Endodermal cell (in vitro differentiated cells): ENCODE data around the gene FASTKD3. TPM values are rescaled to one million over a fixed set of nuclear protein-coding genes. Genes with fewer than 3 reads are reported as not detected.

Experiments used
- DNase-seq: peaks from one replicate; pipeline ENCODE4 v3.0.0-alpha.2; 2017
- H3K27ac ChIP-seq: 2 replicates; pipeline ENCODE4 v1.5.1; 2013; ENCODE audit warnings: mild to moderate bottlenecking, low read depth, low read length, moderate library complexity
- H3K27me3 ChIP-seq: 2 replicates; pipeline ENCODE4 v1.6.1; 2013; ENCODE audit warnings: mild to moderate bottlenecking, low read length, moderate library complexity; ENCODE audit not compliant: insufficient read depth, control insufficient read depth, poor library complexity, severe bottlenecking
- H3K36me3 ChIP-seq: 2 replicates; pipeline ENCODE4 v1.7.0; 2013; ENCODE audit warnings: mild to moderate bottlenecking, low read length, moderate library complexity; ENCODE audit not compliant: control insufficient read depth, insufficient read depth
- H3K4me1 ChIP-seq: one replicate; pipeline ENCODE4 v1.7.0; 2013; ENCODE audit warnings: low read length; ENCODE audit not compliant: control insufficient read depth, insufficient read depth
- H3K4me3 ChIP-seq: 2 replicates; pipeline ENCODE4 v1.5.1; 2013; ENCODE audit warnings: mild to moderate bottlenecking, low read length, moderate library complexity
- H3K9ac ChIP-seq: 2 replicates; pipeline ENCODE4 v1.6.1; 2013; ENCODE audit warnings: mild to moderate bottlenecking, low read length, moderate library complexity; ENCODE audit not compliant: poor library complexity, severe bottlenecking; ENCODE audit errors: extremely low read depth
- H3K9me3 ChIP-seq: 2 replicates; pipeline ENCODE4 v1.6.1; 2013; ENCODE audit warnings: mild to moderate bottlenecking, low read length, moderate library complexity; ENCODE audit not compliant: control insufficient read depth
- H3K27ac Mint-ChIP-seq: 2 replicates; pipeline ENCODE4 v1.8.0; 2020; ENCODE audit warnings: mixed read lengths
- H3K27me3 Mint-ChIP-seq: 2 replicates; pipeline ENCODE4 v1.8.0; 2021; ENCODE audit warnings: mild to moderate bottlenecking, mixed read lengths; ENCODE audit not compliant: insufficient read depth
- H3K36me3 Mint-ChIP-seq: 2 replicates; pipeline ENCODE4 v1.8.0; 2020; ENCODE audit warnings: low read depth, mixed read lengths
- H3K4me1 Mint-ChIP-seq: 2 replicates; pipeline ENCODE4 v1.8.0; 2020; ENCODE audit warnings: mixed read lengths
- H3K4me3 Mint-ChIP-seq: 2 replicates; pipeline ENCODE4 v1.8.0; 2020; ENCODE audit warnings: mild to moderate bottlenecking, moderate library complexity, mixed read lengths
- H3K9me3 Mint-ChIP-seq: 2 replicates; pipeline ENCODE4 v1.8.0; 2020; ENCODE audit warnings: mild to moderate bottlenecking, mixed read lengths
- WGBS, 2 experiments: methylation state at CpG; one replicate each; pipeline versions ENCODE4 v1.1.5 to v1.1.7; 2013; ENCODE audit warnings: missing lambda C conversion rate in 2 of 2, mixed read lengths in 1 of 2; ENCODE audit not compliant: insufficient coverage in 1 of 2, insufficient read length in 1 of 2; 5-methylcytosine and 5-hydroxymethylcytosine counted together
- total RNA-seq, 2 donors: library from RNA; stranded (reverse); fragmentation: NEBNext Ultra II Directional in 1 of 2; extraction: Animal tissue kit (Norgen Biotek cat#: 25700) in 1 of 2; gene quantifications; 2 replicates in 1 of 2; 3 replicates in 1 of 2; pipeline ENCODE4 v1.2.1, GENCODE V29; 2021
- TF ChIP-seq, protein P1 (sequence below): fragments of 200-600 bp; sonication (generic); conservative IDR thresholded peaks from 2 replicates; pipeline ENCODE4 v1.5.0; 2021; ENCODE audit warnings: antibody characterized with exemption, mild to moderate bottlenecking

The FASTKD3 gene
- total RNA-seq, 2 donors from 2014 or later, result 6.6 to 8.5 TPM

DNA sequence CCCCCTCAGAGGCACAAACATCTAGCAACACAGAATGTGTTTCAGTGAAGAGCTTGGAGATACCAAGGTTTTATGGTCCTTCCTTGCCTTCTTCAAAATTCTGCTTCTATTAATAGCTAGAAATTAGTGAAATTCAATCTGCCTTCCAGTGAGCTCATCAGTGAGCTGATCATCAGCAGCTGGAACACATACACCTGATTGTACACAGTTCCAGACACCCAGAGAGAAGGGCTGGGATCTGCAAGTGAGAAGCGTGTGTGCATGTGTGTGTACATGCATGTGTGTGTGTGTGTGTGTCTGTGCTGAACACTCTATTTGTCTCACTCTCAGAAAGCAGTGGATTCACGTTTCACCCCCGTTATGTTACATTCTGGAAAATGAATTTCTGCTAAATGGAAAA, 46.4 kb downstream of the FASTKD3 start:
- no peak overlapping the region for H3K27ac ChIP-seq
- no peaks in the 10 kb centered on the region for H3K9me3 Mint-ChIP-seq
- no peaks in the 10 kb centered on the region for H3K4me1 ChIP-seq
- no peaks in the 10 kb centered on the region for H3K27me3 ChIP-seq
- peaks cover 14% of the 10 kb centered on the region for H3K36me3 Mint-ChIP-seq
- H3K4me3 Mint-ChIP-seq, result no peak overlapping the region
- no peaks in the 10 kb centered on the region for H3K9me3 ChIP-seq
- 69 to 82% methylated on average over 2 to 3 of the region's 3 CpGs for WGBS, 2 experiments
- TF ChIP-seq, protein P1, sequence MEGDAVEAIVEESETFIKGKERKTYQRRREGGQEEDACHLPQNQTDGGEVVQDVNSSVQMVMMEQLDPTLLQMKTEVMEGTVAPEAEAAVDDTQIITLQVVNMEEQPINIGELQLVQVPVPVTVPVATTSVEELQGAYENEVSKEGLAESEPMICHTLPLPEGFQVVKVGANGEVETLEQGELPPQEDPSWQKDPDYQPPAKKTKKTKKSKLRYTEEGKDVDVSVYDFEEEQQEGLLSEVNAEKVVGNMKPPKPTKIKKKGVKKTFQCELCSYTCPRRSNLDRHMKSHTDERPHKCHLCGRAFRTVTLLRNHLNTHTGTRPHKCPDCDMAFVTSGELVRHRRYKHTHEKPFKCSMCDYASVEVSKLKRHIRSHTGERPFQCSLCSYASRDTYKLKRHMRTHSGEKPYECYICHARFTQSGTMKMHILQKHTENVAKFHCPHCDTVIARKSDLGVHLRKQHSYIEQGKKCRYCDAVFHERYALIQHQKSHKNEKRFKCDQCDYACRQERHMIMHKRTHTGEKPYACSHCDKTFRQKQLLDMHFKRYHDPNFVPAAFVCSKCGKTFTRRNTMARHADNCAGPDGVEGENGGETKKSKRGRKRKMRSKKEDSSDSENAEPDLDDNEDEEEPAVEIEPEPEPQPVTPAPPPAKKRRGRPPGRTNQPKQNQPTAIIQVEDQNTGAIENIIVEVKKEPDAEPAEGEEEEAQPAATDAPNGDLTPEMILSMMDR, result no peak
- H3K27ac Mint-ChIP-seq, result no peak overlapping the region
- H3K9ac ChIP-seq, result no peak overlapping the region
- no peaks in the 10 kb centered on the region for H3K4me1 Mint-ChIP-seq
- peaks cover 23% of the 10 kb centered on the region for H3K36me3 ChIP-seq
- no peaks in the 10 kb centered on the region for H3K27me3 Mint-ChIP-seq
- DNase-seq, result no peak
- no peak overlapping the region for H3K4me3 ChIP-seq

DNA sequence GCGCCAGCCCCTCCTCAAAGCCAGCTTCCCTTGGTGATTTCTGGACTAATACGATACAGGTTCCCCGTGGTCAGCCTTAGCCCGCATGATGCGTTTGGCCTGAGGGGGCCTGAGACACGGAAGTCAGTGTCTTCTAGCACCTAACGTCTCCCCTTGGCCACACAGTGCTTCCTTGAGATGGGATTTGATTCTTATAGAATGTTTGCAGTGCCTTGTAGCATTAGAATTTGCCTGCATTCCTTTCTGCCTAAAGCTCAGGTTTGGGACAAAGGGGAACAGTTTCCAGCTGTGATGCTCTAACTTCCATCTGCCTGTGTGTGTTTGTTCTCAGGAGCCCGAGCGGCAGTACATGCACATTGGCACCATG, 52.3 kb downstream of the FASTKD3 start:
- DNase-seq, result no peak
- H3K4me1 ChIP-seq, result peaks cover 7% of the 10 kb centered on the region
- peaks cover 16% of the 10 kb centered on the region for H3K27me3 Mint-ChIP-seq
- no peak overlapping the region for H3K9ac ChIP-seq
- H3K27me3 ChIP-seq, result peaks cover 34% of the 10 kb centered on the region
- no peak overlapping the region for H3K27ac ChIP-seq
- peaks cover 18% of the 10 kb centered on the region for H3K36me3 ChIP-seq
- no peak overlapping the region for H3K27ac Mint-ChIP-seq
- no peak overlapping the region for H3K4me3 ChIP-seq
- H3K9me3 ChIP-seq, result no peaks in the 10 kb centered on the region
- WGBS, 2 experiments, result 63 to 77% methylated on average over 3 to 9 of the region's 9 CpGs
- no peaks in the 10 kb centered on the region for H3K9me3 Mint-ChIP-seq
- TF ChIP-seq, protein P1, result no peak
- no peak overlapping the region for H3K4me3 Mint-ChIP-seq
- H3K4me1 Mint-ChIP-seq, result peaks cover 10% of the 10 kb centered on the region
- peaks cover 25% of the 10 kb centered on the region for H3K36me3 Mint-ChIP-seq

DNA sequence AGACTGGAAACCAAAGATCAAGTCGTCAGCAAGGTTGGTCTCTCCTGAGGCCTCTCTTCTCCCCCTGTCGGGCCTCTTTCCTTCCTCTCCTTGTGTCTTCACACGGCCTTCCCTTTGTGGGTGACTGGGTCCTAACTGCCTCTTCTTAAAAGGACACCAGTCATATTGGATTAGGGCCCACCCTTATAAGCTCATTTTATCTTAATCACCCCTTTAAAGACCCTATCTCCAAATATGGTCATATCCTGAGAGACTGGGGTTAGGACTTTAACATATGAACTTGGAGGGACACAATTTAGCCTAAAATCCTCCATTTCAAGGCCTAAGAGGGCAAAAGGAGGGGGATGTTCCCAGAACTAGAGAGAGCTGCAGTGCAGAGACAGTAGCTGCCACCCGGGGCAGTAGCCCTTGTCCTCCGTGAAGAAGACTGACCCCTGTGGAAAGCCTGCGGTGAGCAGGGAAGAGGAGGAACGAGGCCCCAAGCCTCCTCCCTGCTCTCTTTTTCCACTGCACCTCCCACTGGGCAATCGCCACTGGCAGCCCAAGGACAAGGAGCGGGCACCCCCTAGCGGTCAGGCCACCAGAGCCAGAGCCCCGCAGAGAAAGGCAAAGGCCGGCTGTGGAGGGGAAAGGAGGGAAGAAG, 52.8 kb downstream of the FASTKD3 start:
- 30 to 38% methylated on average over 6 to 12 of the region's 12 CpGs for WGBS, 2 experiments
- Histone ChIP-seq H3K9me3 (no peaks in the 10 kb centered on the region), H3K36me3 (peaks cover 16% of the 10 kb centered on the region), H3K4me3 (no peak overlapping the region), H3K4me1 (peaks cover 7% of the 10 kb centered on the region), H3K27ac (no peak overlapping the region), H3K9ac (no peak overlapping the region), H3K27me3 (peaks cover 34% of the 10 kb centered on the region)
- no peaks in the 10 kb centered on the region for H3K9me3 Mint-ChIP-seq
- H3K27ac Mint-ChIP-seq, result peak overlapping the region; percentile 18
- peaks cover 25% of the 10 kb centered on the region for H3K36me3 Mint-ChIP-seq
- H3K27me3 Mint-ChIP-seq, result peaks cover 16% of the 10 kb centered on the region
- no peak overlapping the region for H3K4me3 Mint-ChIP-seq
- peaks cover 10% of the 10 kb centered on the region for H3K4me1 Mint-ChIP-seq
- peak; percentile 99 for DNase-seq
- TF ChIP-seq, protein P1, result peak; percentile 95
